Skin of body (tissue), 2 donors: ENCODE measurements around the gene IKZF2. TPM values are rescaled to one million over a fixed set of nuclear protein-coding genes. Genes with fewer than 3 reads are reported as not detected.
A peak's percentile ranks its signal among the peaks of the same experiment; 100 is the strongest.

ENCODE experiments used
- DNase-seq: peaks from one replicate; lab custom pipeline; 2025; lab: John Stamatoyannopoulos, UW
- total RNA-seq: library from RNA; depleted of rRNA; stranded (reverse); fragments of >200 nt; gene quantifications from one replicate; pipeline ENCODE4 v1.2.3, GENCODE V29; 2014

Gene IKZF2
- total RNA-seq = 4.4 TPM

GRCh38 chr2:213151437-213152064, at the start of gene IKZF2:
IKZF2 (minus strand) TSS chr2:213151612; CDS start chr2:213148629, 2,983 bp downstream.
- DNase-seq = peak; percentile 85

GRCh38 chr2:213199871-213200270, 48.5 kb upstream of the IKZF2 start:
- DNase-seq = no peak

DNA sequence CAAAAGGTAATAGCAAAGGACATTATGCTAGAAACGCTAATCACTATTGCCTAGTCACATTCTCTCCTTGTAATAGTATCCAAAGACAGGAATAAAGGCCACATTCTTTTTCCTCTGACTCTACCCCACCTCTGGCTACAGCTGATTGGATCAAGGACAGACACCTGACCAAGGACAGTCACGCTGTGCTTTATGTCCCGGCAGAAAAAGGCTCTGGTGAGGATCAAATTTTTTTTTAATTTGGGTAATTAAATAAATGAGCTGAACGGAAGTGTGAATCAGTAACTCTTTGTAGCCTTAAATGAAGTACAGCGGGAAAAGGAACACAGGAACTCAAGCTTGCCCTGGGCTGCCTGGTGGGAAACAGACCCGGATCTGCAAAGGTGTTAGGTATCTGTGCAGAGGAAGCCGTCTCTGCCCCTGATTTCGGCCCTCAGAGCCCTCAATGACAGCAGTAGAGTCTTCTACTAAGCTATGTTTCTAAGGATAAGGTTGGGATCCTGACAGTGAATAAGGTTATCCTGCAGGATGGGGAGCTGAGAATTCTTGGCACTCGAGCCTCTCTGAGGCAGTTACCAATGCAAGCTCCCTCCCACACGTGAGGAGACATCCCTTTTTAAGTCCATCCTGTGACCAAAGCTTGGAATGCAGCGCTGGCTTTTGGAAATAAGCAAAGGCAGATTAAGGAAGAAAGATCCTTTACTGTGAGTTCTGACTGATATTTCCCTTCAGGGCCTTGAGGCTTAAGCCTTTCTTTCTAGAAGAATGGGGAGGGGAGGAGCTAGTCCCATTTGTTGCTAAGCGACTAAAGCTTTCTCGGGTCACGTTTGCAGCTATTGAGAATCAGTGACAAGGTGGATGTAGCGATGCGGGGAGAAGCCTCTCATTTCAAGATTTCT, 37.8 kb upstream of the IKZF2 start:
- DNase-seq = no peak

DNA sequence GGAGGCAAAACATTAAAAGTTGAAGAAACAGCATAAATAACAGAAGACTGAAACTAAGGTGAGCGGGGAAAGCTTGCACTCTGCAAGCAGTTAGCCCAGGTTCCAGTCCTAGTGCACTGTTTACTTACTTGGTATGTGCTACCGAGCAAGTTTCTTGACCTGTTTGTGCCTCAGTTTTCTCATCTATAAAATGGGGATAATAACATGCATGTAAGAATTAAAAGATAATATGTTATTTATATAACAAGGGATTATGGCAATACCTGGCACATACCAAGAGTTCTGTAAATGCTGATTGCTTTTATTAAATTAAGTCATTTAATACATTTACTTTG, 37.1 kb upstream of the IKZF2 start:
- no peak for DNase-seq

GRCh38 chr2:213187833-213188532, 36.6 kb upstream of the IKZF2 start:
- DNase-seq = no peak

DNA sequence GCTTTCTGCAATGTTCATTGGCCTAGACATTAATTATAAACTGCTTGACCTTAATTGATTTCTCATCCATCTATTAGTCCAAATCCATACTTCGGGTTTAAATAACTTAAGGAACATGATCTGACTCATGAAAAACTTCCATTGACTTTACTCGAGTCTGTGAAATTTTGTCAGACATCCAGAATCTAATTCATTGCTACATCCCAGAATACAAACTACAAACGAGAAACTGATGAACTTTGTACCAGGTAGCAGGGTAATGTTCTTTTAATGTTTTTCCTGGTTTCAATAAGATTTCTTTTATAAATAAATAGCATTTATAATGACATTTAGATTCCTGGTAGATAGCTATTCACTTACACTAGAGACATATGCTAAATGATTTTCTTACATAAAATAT, 36.0 kb upstream of the IKZF2 start:
- no peak for DNase-seq

DNA sequence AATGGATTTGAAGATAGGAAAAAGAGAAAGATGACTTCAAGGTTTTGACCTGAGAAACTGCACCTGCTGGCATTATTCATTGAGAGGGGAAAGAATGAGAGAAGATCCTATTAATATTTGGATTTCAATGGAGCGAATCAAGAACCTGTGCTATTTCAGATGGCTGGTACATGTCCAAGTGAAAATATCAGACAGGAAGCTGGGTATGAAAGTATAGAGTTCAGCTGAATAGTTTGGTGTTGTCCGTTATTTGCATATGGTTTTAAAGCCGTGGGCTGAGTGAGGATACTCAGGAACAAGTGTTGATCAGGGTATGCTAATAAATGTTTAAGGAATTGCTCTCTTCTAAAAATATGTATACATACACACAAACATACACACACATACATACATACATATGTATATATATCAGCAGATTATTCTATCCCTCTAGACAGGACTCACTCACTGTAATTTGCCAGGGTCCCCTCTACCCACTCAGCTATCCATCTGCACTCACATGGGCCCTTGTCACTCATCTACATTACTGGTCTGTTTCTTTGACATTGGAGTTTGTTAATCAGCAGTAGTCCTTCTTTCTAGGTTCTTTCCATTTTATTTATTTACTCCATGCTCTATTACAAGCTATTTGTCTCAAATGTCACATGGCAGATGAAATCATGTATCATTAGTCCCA, 33.9 kb upstream of the IKZF2 start:
- DNase-seq = no peak

GRCh38 chr2:213181712-213182111, 30.3 kb upstream of the IKZF2 start:
- DNase-seq = no peak

DNA sequence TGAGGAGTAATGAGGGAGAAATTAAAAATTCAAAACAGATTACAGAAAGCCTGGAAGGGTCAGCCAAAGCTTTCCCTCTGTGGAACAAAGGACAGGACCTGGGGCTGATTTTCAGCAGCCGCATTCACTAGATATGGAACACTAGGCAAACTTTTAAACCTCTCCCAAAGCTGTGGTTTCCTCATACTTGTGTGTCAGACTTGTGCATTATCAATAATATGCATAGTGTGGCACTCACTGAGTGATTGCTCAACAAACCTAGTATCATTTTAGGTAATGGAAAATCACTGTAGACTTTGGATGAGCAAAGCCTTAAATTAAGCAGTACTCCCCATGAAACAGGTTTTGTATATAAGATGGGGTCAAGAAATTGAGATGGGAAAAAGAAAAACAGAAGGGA, 26.3 kb upstream of the IKZF2 start:
- DNase-seq = no peak

GRCh38 chr2:213175673-213176247, 24.3 kb upstream of the IKZF2 start:
- no peak for DNase-seq

DNA sequence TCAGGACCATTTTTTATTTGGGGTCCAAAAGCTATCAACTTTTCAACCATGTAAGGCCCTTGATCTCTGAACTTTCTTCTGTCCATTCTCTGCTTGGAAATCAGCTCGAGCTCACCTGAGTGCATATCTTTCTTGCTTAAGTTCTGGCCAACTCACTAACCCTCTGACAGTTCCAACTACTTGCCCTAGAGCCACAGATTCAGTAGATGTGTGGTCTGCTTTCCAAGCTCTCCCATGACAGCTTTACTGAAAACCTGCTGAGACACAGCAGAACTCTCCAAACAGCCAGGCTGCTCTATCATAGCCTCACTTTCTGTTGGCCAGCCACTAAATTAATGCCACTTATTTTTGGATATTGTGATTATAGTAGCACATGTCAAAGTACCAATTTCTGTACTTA, 21.2 kb upstream of the IKZF2 start:
- no peak for DNase-seq

DNA sequence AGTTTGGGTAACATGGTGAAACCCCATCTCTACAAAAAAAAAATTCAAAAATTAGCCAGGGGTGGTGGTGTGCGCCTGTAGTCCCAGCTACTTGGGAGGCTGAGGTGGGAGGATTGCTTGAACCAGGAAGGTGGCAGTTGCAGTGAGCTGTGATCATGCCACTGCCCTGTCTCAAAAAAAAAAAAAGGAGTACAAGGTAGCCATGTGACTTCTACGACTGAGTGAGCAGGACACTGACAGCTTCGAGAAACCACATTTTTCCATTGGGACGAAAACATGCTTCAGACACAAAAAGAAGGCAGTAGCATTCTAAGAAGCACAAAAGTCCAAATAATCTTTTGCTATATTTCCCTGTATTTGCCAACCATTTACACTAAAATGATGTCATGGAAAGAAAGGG, 19.7 kb upstream of the IKZF2 start:
- no peak for DNase-seq

DNA sequence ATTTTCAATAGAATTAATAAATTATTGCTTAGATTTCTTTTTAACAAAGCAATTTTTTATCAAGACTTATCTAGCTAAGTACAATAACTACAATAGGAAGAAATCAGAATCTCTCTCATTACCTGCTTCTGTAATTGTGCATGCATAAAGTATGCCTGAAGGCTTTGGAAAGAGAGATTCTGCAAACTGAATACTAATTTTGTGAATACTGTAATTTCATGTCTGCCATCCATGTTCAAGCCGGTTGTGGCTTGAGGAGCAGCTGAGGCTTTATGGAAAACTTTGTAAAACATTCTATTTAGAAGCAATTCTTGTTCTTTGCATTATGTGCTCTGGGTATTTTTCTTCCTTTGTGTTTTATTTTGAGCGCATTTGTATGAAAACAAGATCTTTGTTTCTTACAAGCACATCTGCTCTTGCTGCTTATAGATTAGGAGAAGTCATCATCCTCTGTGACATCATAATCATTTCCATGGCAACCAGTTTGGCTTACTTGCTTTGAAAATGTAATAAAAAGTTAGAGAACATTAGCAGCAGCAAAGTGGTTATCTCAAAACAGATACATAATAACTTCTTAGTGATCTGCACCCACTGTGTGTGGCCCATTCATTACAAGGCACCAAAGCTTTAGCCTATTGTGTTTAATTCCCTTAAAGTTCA, 16.0 kb upstream of the IKZF2 start:
- no peak for DNase-seq

GRCh38 chr2:213166109-213166508, 14.7 kb upstream of the IKZF2 start:
- no peak for DNase-seq

DNA sequence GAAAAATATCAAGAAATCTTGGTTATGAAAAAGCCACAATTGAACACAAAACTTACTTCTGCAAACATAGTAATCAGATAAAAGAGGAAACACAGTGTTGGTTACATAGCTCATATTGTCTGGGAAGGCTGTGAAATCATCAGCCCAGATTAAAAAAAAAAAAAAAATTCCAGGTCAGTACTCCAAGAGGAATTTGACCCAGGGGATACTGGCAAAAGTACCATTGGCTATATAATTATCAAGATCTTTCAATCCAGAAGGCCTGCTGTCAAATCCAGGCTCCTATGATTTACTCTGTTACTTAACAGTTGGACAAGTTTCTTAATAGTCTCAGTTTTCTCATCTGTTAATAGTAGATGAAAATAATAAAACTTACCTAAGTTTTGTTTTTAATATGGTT, 12.9 kb upstream of the IKZF2 start:
- no peak for DNase-seq

- DNase-seq = no peak
Measured at GRCh38 chr2:213162516-213163118, 11.2 kb upstream of the IKZF2 start.

DNA sequence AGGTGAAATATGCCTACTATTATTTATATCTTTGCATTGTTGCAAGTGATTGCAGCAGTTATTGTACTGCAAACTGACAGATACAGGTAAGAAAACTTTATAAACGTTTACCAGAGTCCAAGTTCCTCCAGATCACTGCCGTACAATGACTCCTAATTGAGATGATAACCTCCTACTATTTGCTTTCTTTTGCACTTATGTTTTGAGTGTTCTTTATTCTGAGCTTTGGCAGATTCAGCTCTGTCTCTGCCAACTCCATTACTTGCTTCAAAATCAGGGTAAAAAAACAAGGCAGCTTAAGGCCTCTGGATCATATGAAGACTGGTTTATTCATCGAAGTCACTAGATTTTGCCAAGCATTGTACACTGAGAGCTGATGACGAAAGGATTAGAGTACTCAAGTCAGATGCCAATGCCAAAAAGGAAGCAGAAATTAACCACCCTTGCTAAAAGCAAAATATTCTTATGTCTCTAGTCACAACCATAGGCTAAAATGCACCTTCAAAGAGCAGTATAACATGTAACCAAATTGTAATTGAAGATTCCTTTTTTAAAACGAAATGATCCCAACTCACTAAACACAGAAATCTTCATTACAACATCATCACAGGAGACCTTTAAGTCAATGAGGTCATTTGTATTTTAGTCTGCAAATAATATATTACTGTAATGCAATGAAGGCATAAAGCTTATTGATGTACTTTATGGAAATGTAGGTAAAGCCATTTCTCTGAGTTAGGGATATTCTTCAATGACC, 10.5 kb upstream of the IKZF2 start:
- no peak for DNase-seq

GRCh38 chr2:213159768-213160167, 8.4 kb upstream of the IKZF2 start:
- no peak for DNase-seq

- no peak for DNase-seq
Measured at GRCh38 chr2:213157242-213157641, 5.8 kb upstream of the IKZF2 start.

- no peak for DNase-seq
Measured at GRCh38 chr2:213156717-213157116, 5.3 kb upstream of the IKZF2 start.
